Measurements from ENCODE around the gene HBE1.
"Not testable (repeated sequence)": the region's sequence is repeated elsewhere in the genome, so short reads cannot be mapped to it uniquely, and the experiment has no call there.

Gene HBE1

GRCh38 chr11:5267033-5267563, 2.6 kb downstream of the HBE1 start:
- TF ChIP-seq CTCF (IDR thresholded peaks at IDR 0.05; ENCODE audit: insufficient read depth, low read depth, low read length, missing control alignments): no peak
- H3K4me3 ChIP-seq (ENCODE audit: low read depth, low read length): no peak overlapping the region
- DNase-seq (ENCODE audit: low read depth): no peak

- no peak for TF ChIP-seq CTCF (IDR thresholded peaks at IDR 0.05; ENCODE audit: insufficient read depth, low read depth, low read length, missing control alignments)
- DNase-seq (ENCODE audit: low read depth): no peak
- H3K4me3 ChIP-seq (ENCODE audit: low read depth, low read length): no peak overlapping the region
These were observed 3.1 kb downstream of the HBE1 start for GRCh38 chr11:5266609-5267008.

- DNase-seq (ENCODE audit: low read depth): no peak
- no peak overlapping the region for H3K4me3 ChIP-seq (ENCODE audit: low read depth, low read length)
- TF ChIP-seq CTCF (IDR thresholded peaks at IDR 0.05; ENCODE audit: insufficient read depth, low read depth, low read length, missing control alignments): no peak
These were observed 3.9 kb downstream of the HBE1 start for GRCh38 chr11:5265832-5266231.

- no peak for TF ChIP-seq CTCF (IDR thresholded peaks at IDR 0.05; ENCODE audit: insufficient read depth, low read depth, low read length, missing control alignments)
- DNase-seq (ENCODE audit: low read depth): no peak
- no peak overlapping the region for H3K4me3 ChIP-seq (ENCODE audit: low read depth, low read length)
These were observed 11.0 kb downstream of the HBE1 start for GRCh38 chr11:5258543-5259262.

GRCh38 chr11:5257296-5257695, 12.4 kb downstream of the HBE1 start:
- TF ChIP-seq CTCF (IDR thresholded peaks at IDR 0.05; ENCODE audit: insufficient read depth, low read depth, low read length, missing control alignments): no peak
- no peak for DNase-seq (ENCODE audit: low read depth)
- no peak overlapping the region for H3K4me3 ChIP-seq (ENCODE audit: low read depth, low read length)

GRCh38 chr11:5254646-5255413, 14.9 kb downstream of the HBE1 start, which contains the start of gene HBG2:
TSS of gene HBG2 (minus strand) at chr11:5254781. CDS start at chr11:5254728, 53 bp downstream.
- not testable (repeated sequence) for DNase-seq (ENCODE audit: low read depth); H3K4me3 ChIP-seq (ENCODE audit: low read depth, low read length)

- not testable (repeated sequence) for H3K4me3 ChIP-seq (ENCODE audit: low read depth, low read length); DNase-seq (ENCODE audit: low read depth)
These were observed 15.7 kb downstream of the HBE1 start for GRCh38 chr11:5254023-5254422.

- DNase-seq (ENCODE audit: low read depth); H3K4me3 ChIP-seq (ENCODE audit: low read depth, low read length): not testable (repeated sequence)
These were observed 16.3 kb downstream of the HBE1 start for GRCh38 chr11:5253440-5253839.
